ENCODE data around the gene TTC8.

DNA sequence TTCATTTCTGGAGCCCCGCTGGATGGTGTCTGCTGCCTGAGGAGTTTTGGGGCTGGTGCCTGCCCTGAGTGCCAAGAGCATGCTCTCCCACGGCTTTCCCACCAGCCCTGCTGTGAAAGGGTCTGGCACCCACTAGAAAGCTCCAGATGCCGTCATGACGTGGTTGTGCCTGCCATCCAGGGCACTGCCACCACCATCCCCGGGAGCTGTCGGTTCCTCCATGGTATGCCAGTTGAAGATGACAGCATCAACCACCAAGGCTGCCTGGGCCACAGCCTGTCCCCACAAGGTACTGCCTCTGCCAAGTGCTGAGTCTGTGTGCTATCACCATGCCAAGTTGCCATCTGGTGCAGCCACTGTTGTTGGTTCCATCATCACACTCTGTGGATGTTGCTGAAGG, 85.9 kb downstream of the TTC8 start:
- TF ChIP-seq GATA2 (IDR thresholded peaks at IDR 0.05; ENCODE audit: low read depth, low read length) (no peak), GATA3 (IDR thresholded peaks at IDR 0.05; ENCODE audit: low read depth, low read length) (no peak)
